Lower leg skin (tissue), 3 donors: ENCODE results near the gene DLGAP1.

ENCODE experiments used
- POLR2A ChIP-seq, 2 donors: fragments of 450-650 bp; IDR thresholded peaks; one replicate each; pipeline ENCODE4 v1.6.1; 2016 to 2017; ENCODE audit warnings: antibody characterized with exemption in 2 of 2, mild to moderate bottlenecking in 1 of 2, moderate library complexity in 1 of 2
- TF ChIP-seq, protein P1 (sequence below), 3 donors: fragments of 450-650 bp; IDR thresholded peaks; one replicate each; pipeline ENCODE4 v1.5.1; 2016; ENCODE audit warnings: antibody characterized with exemption in 3 of 3, mild to moderate bottlenecking in 3 of 3, moderate library complexity in 2 of 3

DNA sequence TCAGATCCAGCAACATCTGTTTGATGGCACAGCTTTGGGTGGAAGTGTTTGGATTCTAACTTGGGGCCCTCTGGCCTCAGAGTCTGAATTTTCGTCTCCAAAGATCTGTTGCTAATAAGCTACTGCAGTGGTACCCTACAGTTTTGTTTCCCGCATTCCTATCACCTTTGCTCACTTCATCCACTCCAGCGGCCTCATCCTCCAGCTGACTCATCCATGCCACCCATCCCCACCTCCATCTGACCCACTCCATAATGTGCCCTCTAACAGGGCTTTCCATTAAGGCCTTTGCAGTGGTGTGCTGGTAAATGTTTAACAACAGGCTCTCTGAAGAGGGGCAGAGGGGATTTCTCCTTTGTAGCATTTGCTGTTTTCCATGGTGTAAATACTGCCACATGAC is 779.7 kb downstream of the DLGAP1 start:
- TF ChIP-seq, protein P1, sequence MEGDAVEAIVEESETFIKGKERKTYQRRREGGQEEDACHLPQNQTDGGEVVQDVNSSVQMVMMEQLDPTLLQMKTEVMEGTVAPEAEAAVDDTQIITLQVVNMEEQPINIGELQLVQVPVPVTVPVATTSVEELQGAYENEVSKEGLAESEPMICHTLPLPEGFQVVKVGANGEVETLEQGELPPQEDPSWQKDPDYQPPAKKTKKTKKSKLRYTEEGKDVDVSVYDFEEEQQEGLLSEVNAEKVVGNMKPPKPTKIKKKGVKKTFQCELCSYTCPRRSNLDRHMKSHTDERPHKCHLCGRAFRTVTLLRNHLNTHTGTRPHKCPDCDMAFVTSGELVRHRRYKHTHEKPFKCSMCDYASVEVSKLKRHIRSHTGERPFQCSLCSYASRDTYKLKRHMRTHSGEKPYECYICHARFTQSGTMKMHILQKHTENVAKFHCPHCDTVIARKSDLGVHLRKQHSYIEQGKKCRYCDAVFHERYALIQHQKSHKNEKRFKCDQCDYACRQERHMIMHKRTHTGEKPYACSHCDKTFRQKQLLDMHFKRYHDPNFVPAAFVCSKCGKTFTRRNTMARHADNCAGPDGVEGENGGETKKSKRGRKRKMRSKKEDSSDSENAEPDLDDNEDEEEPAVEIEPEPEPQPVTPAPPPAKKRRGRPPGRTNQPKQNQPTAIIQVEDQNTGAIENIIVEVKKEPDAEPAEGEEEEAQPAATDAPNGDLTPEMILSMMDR (IDR thresholded peaks at IDR 0.05), result no peak
- TF ChIP-seq POLR2A (IDR thresholded peaks at IDR 0.05), result no peak
